ENCODE data around the gene CNTN1.

CNTN1 gene

GRCh38 chr12:40946612-40947194, 254.5 kb downstream of the CNTN1 start:
- peak; percentile 74 for TF ChIP-seq CTCF (IDR thresholded peaks at IDR 0.05)

GRCh38 chr12:40947797-40948196, 255.6 kb downstream of the CNTN1 start:
- no peak for TF ChIP-seq CTCF (IDR thresholded peaks at IDR 0.05)

GRCh38 chr12:40953076-40953475, 260.8 kb downstream of the CNTN1 start:
- no peak for TF ChIP-seq CTCF (IDR thresholded peaks at IDR 0.05)

- TF ChIP-seq CTCF (IDR thresholded peaks at IDR 0.05) = no peak
Measured at GRCh38 chr12:40957417-40957816, 265.2 kb downstream of the CNTN1 start.

GRCh38 chr12:40959041-40959440, 266.8 kb downstream of the CNTN1 start:
- TF ChIP-seq CTCF (IDR thresholded peaks at IDR 0.05) = no peak

GRCh38 chr12:40963751-40964150, 271.5 kb downstream of the CNTN1 start:
- no peak for TF ChIP-seq CTCF (IDR thresholded peaks at IDR 0.05)

- no peak for TF ChIP-seq CTCF (IDR thresholded peaks at IDR 0.05)
Measured at GRCh38 chr12:40969796-40970195, 277.6 kb downstream of the CNTN1 start.

GRCh38 chr12:40970320-40970907, 278.2 kb downstream of the CNTN1 start:
- TF ChIP-seq CTCF (IDR thresholded peaks at IDR 0.05) = peak; percentile 58
